Keratinocyte (primary cell): ENCODE results near the gene C4BPA. TPM values are rescaled to one million over a fixed set of nuclear protein-coding genes. Genes with fewer than 3 reads are reported as not detected.

Experiments
- DNase-seq: peaks from one replicate; pipeline ENCODE4 v3.0.0-alpha.2; 2011; ENCODE audit warnings: low read depth, missing footprints, low spot score
- FAIRE-seq: peaks from 2 replicates; lab custom pipeline; 2011; peaks lifted over from hg19 to GRCh38; lab: Jason Lieb, UNC
- H2AFZ ChIP-seq: 2 replicates; pipeline ENCODE4 v1.6.0; 2012; ENCODE audit warnings: low read length, control low read depth, inconsistent platforms; ENCODE audit not compliant: control insufficient read depth
- H3K27ac ChIP-seq: 2 replicates; pipeline ENCODE4 v1.5.1; 2011; ENCODE audit warnings: low read length; ENCODE audit not compliant: control insufficient read depth, insufficient read depth
- H3K27me3 ChIP-seq: 3 replicates; pipeline ENCODE4 v1.6.0; 2011; ENCODE audit warnings: low read length; ENCODE audit not compliant: control insufficient read depth, insufficient read depth; ENCODE audit errors: extremely low read depth
- H3K36me3 ChIP-seq, 2 experiments: 2 replicates in 1 of 2; 3 replicates in 1 of 2; pipeline ENCODE4 v1.5.1; 2011; ENCODE audit warnings: low read length in 2 of 2, mild to moderate bottlenecking in 1 of 2; ENCODE audit not compliant: control insufficient read depth in 2 of 2, insufficient read depth in 2 of 2; ENCODE audit errors: extremely low read depth in 1 of 2
- H3K4me1 ChIP-seq: 3 replicates; pipeline ENCODE4 v1.5.1; 2011; ENCODE audit warnings: low read length; ENCODE audit not compliant: control insufficient read depth, insufficient read depth; ENCODE audit errors: extremely low read depth
- H3K4me2 ChIP-seq: 3 replicates; pipeline ENCODE4 v1.6.0; 2011; ENCODE audit warnings: low read depth, low read length; ENCODE audit not compliant: control insufficient read depth, insufficient read depth; ENCODE audit errors: extremely low read depth
- H3K4me3 ChIP-seq, 3 experiments: fragments of 200-600 bp in 1 of 3; sonication (generic) in 1 of 3; 2 replicates in 2 of 3; 3 replicates in 1 of 3; pipeline ENCODE4 v1.5.1; 2011 to 2016; ENCODE audit warnings: low read length in 3 of 3, mild to moderate bottlenecking in 3 of 3, control low read depth in 2 of 3, inconsistent platforms in 1 of 3, low read depth in 1 of 3, mixed read lengths in 1 of 3, mixed run types in 1 of 3, moderate library complexity in 1 of 3; ENCODE audit not compliant: control insufficient read depth in 2 of 3, insufficient read depth in 2 of 3; ENCODE audit errors: extremely low read depth in 1 of 3
- H3K79me2 ChIP-seq: 2 replicates; pipeline ENCODE4 v1.6.0; 2012; ENCODE audit warnings: low read length; ENCODE audit not compliant: control insufficient read depth, insufficient read depth
- H3K9ac ChIP-seq: 3 replicates; pipeline ENCODE4 v1.6.0; 2011; ENCODE audit warnings: low read length; ENCODE audit not compliant: control insufficient read depth, insufficient read depth; ENCODE audit errors: extremely low read depth
- H3K9me1 ChIP-seq: 3 replicates; pipeline ENCODE4 v1.6.0; 2011; ENCODE audit warnings: low read length; ENCODE audit not compliant: control insufficient read depth, insufficient read depth; ENCODE audit errors: extremely low read depth
- H3K9me3 ChIP-seq: 2 replicates; pipeline ENCODE4 v1.5.1; 2012; ENCODE audit warnings: low read depth, low read length; ENCODE audit not compliant: control insufficient read depth
- H4K20me1 ChIP-seq: 3 replicates; pipeline ENCODE4 v1.6.0; 2011; ENCODE audit warnings: low read length; ENCODE audit not compliant: control insufficient read depth, insufficient read depth; ENCODE audit errors: extremely low read depth
- CTCF ChIP-seq, 3 experiments: IDR thresholded peaks in 1 of 3; conservative IDR thresholded peaks in 1 of 3; optimal IDR thresholded peaks in 1 of 3; 2 replicates in 2 of 3; 3 replicates in 1 of 3; pipeline versions ENCODE3 to v1.5.1; 2011; ENCODE audit warnings: low read length in 3 of 3, mild to moderate bottlenecking in 3 of 3, moderate library complexity in 2 of 3, control low read depth in 1 of 3, inconsistent platforms in 1 of 3; ENCODE audit not compliant: insufficient read depth in 2 of 3; ENCODE audit errors: extremely low read depth in 1 of 3
- EZH2 ChIP-seq: IDR thresholded peaks from one replicate; pipeline ENCODE4 v1.6.1; 2012; ENCODE audit warnings: inconsistent platforms, mild to moderate bottlenecking, low read length, moderate library complexity
- dilution Hi-C: fragments of 300-500 bp; cut with MboI; formaldehyde crosslinking; loops from one replicate; pipeline ENCODE4 v1.7.0; 2020; ENCODE audit warnings: low sequenced_read_pairs; ENCODE audit not compliant: extremely low pct_ligation_motif_present
- polyA plus RNA-seq, 5 experiments: library from polyadenylated mRNA; depleted of rRNA in 3 of 5; stranded (reverse) in 3 of 5; stranded (forward) in 1 of 5; unstranded in 1 of 5; fragments of >200 nt; gene quantifications; 1 replicate in 1 of 5; 2 replicates in 3 of 5; 3 replicates in 1 of 5; pipeline versions ENCODE4 v1.2.1 to v1.2.3, GENCODE V29; 2011 to 2012; ENCODE audit warnings: missing spikeins in 2 of 5, low read depth in 1 of 5, low replicate concordance in 1 of 5

The C4BPA gene
- polyA plus RNA-seq, 1 donor (not counting 4 experiments of a cell fraction or from before 2014, with no cell fraction given) = not detected

- H4K20me1 ChIP-seq = no peaks in the 10 kb centered on the region
- no peak for DNase-seq
- no peak overlapping the region for H3K4me3 ChIP-seq
- no peaks in the 10 kb centered on the region for H3K4me1 ChIP-seq
- TF ChIP-seq CTCF (optimal IDR thresholded peaks at IDR 0.05 in 1 of 3, IDR thresholded peaks at IDR 0.05 in 1 of 3, conservative IDR thresholded peaks at IDR 0.05 in 1 of 3; ENCODE audit: extremely low read depth in 1 of 3, insufficient read depth in 2 of 3, low read length in 3 of 3) = no peak
- no peak for TF ChIP-seq EZH2
- peaks cover 26 to 44% of the 10 kb centered on the region in 2 experiments for H3K36me3 ChIP-seq
- H3K4me2 ChIP-seq = no peak overlapping the region
- no peak overlapping the region for H3K27ac ChIP-seq
- no peak for FAIRE-seq
- no peak overlapping the region for H3K9ac ChIP-seq
- no peak overlapping the region for H2AFZ ChIP-seq
- dilution Hi-C loops = no loop called here
- no peaks in the 10 kb centered on the region for H3K9me1 ChIP-seq
- no peaks in the 10 kb centered on the region for H3K79me2 ChIP-seq
- no peaks in the 10 kb centered on the region for H3K9me3 ChIP-seq
- no peaks in the 10 kb centered on the region for H3K27me3 ChIP-seq
Observed at GRCh38 chr1:207067665-207068064, 36.4 kb upstream of the C4BPA start.

DNA sequence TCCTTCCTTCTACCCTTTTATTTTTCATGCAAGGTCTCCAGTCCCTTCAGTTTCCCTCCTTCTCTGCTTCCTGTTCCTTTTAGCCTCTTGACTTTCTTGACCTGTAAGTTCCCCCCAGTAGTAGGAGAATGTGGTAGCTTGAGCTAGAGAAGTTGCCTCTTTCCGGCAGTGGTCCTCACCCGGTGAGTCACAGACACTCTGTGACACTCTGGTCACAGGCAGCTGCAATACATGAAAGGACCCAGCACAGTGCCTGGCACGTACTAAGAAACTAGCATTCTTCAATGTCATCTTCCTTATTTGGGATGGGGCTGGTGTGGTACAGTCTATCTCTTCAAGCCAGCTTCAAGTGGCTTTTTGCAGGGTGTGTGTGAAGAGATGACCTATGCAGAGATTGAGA is 35.0 kb upstream of the C4BPA start:
- no peak overlapping the region for H3K4me2 ChIP-seq
- peaks cover 31 to 36% of the 10 kb centered on the region in 2 experiments for H3K36me3 ChIP-seq
- H4K20me1 ChIP-seq = no peaks in the 10 kb centered on the region
- no peaks in the 10 kb centered on the region for H3K9me3 ChIP-seq
- no peaks in the 10 kb centered on the region for H3K79me2 ChIP-seq
- DNase-seq = no peak
- H2AFZ ChIP-seq = no peak overlapping the region
- no peaks in the 10 kb centered on the region for H3K9me1 ChIP-seq
- peaks cover 13% of the 10 kb centered on the region for H3K4me1 ChIP-seq
- no peaks in the 10 kb centered on the region for H3K27me3 ChIP-seq
- no peak overlapping the region for H3K4me3 ChIP-seq
- dilution Hi-C loops = no loop called here
- TF ChIP-seq CTCF (optimal IDR thresholded peaks at IDR 0.05 in 1 of 3, IDR thresholded peaks at IDR 0.05 in 1 of 3, conservative IDR thresholded peaks at IDR 0.05 in 1 of 3; ENCODE audit: extremely low read depth in 1 of 3, insufficient read depth in 2 of 3, low read length in 3 of 3) (no peak), EZH2 (no peak)
- H3K27ac ChIP-seq = no peak overlapping the region
- H3K9ac ChIP-seq = no peak overlapping the region
- FAIRE-seq = no peak
